GM18870 (cell line): ENCODE results near the gene BHLHA15.
A peak's percentile ranks its signal among the peaks of the same experiment; 100 is the strongest.

Experiments
- ATAC-seq: cut with Tn5 transposase; IDR thresholded peaks from one replicate; pipeline ENCODE4 v1.9.1; 2021; ENCODE audit warnings: moderate library complexity; ENCODE audit not compliant: unreplicated experiment

BHLHA15 gene

GRCh38 chr7:98238976-98239375 is 27.7 kb downstream of the BHLHA15 start:
- ATAC-seq = no peak

GRCh38 chr7:98240961-98241673 is 29.9 kb downstream of the BHLHA15 start:
- ATAC-seq = no peak

GRCh38 chr7:98241674-98242241 is 30.5 kb downstream of the BHLHA15 start:
- no peak for ATAC-seq

- no peak for ATAC-seq
These were observed 31.1 kb downstream of the BHLHA15 start for GRCh38 chr7:98242342-98242741.

- no peak for ATAC-seq
These were observed 31.7 kb downstream of the BHLHA15 start for GRCh38 chr7:98242934-98243333.

GRCh38 chr7:98244871-98245270 is 33.6 kb downstream of the BHLHA15 start:
- no peak for ATAC-seq

GRCh38 chr7:98248156-98248555 is 36.9 kb downstream of the BHLHA15 start:
- no peak for ATAC-seq

- no peak for ATAC-seq
These were observed 37.9 kb downstream of the BHLHA15 start for GRCh38 chr7:98249106-98249505.

GRCh38 chr7:98250789-98251188 is 39.5 kb downstream of the BHLHA15 start:
- no peak for ATAC-seq

GRCh38 chr7:98251231-98251600 is 40.0 kb downstream of the BHLHA15 start:
- ATAC-seq = peak; percentile 27

GRCh38 chr7:98251601-98252424 is 40.6 kb downstream of the BHLHA15 start, which contains the start of gene TECPR1:
Gene TECPR1 (minus strand): TSS chr7:98252232. CDS start chr7:98246146, 6,086 bp downstream.
- ATAC-seq = peak; percentile 95

GRCh38 chr7:98252425-98253054 is 41.3 kb downstream of the BHLHA15 start:
- ATAC-seq = no peak

- ATAC-seq = no peak
These were observed 43.3 kb downstream of the BHLHA15 start for GRCh38 chr7:98254516-98254915.

- no peak for ATAC-seq
These were observed 43.8 kb downstream of the BHLHA15 start for GRCh38 chr7:98254951-98255610.

GRCh38 chr7:98256431-98256830 is 45.2 kb downstream of the BHLHA15 start:
- ATAC-seq = no peak

- no peak for ATAC-seq
These were observed 46.5 kb downstream of the BHLHA15 start for GRCh38 chr7:98257701-98258100.
